Measurements from ENCODE around the gene CHD6.

- TF ChIP-seq CTCF (optimal IDR thresholded peaks at IDR 0.05 in 1 of 3, IDR thresholded peaks at IDR 0.05 in 1 of 3, conservative IDR thresholded peaks at IDR 0.05 in 1 of 3; ENCODE audit: extremely low read depth in 1 of 3, insufficient read depth in 2 of 3, low read length in 3 of 3) (peak in 1 of 3 experiments; percentile 22), EZH2 (IDR thresholded peaks at IDR 0.05; ENCODE audit: low read length) (no peak)
These were observed 206.8 kb downstream of the CHD6 start for GRCh38 chr20:41411391-41411847.

All from keratinocyte (primary cell).